Thymus (tissue), 11 donors: ENCODE measurements around the gene RAD1. TPM values are rescaled to one million over a fixed set of nuclear protein-coding genes. Genes with fewer than 3 reads are reported as not detected.

Source experiments
- DNase-seq, 9 donors: peaks; one replicate each; pipeline ENCODE4 v3.0.0-alpha.2; 2013; ENCODE audit warnings: low spot score in 9 of 9, low read depth in 6 of 9, missing footprints in 1 of 9
- H3K27ac ChIP-seq, 2 donors: one replicate each; pipeline ENCODE4 v1.5.1; 2013; ENCODE audit warnings: control low read depth in 1 of 2, low read depth in 1 of 2, low read length in 1 of 2, mild to moderate bottlenecking in 1 of 2, moderate library complexity in 1 of 2
- H3K27me3 ChIP-seq, 2 donors: one replicate each; pipeline ENCODE4 v1.5.1; 2013; ENCODE audit warnings: low read length in 1 of 2; ENCODE audit not compliant: control insufficient read depth in 2 of 2, insufficient read depth in 1 of 2
- H3K36me3 ChIP-seq, 2 donors: one replicate each; pipeline ENCODE4 v1.5.1; 2013; ENCODE audit warnings: low read length in 1 of 2, mild to moderate bottlenecking in 1 of 2, moderate library complexity in 1 of 2; ENCODE audit not compliant: control insufficient read depth in 2 of 2, insufficient read depth in 2 of 2
- H3K4me1 ChIP-seq, 2 donors: one replicate each; pipeline ENCODE4 v1.5.1; 2013; ENCODE audit warnings: low read length in 2 of 2; ENCODE audit not compliant: control insufficient read depth in 2 of 2, insufficient read depth in 2 of 2
- H3K4me3 ChIP-seq, 2 donors: one replicate each; pipeline ENCODE4 v1.5.1; 2013; ENCODE audit warnings: low read length in 2 of 2, control low read depth in 1 of 2, mild to moderate bottlenecking in 1 of 2
- H3K9me3 ChIP-seq, 2 donors: one replicate each; pipeline ENCODE4 v1.5.1; 2013; ENCODE audit warnings: low read length in 1 of 2, mild to moderate bottlenecking in 1 of 2; ENCODE audit not compliant: control insufficient read depth in 2 of 2, insufficient read depth in 1 of 2
- WGBS: extraction: QIAGEN DNeasy Blood & Tissue Kit; methylation state at CpG from one replicate; pipeline ENCODE4 v1.1.7; 2013; 5-methylcytosine and 5-hydroxymethylcytosine counted together
- polyA plus RNA-seq: library from polyadenylated mRNA; stranded (reverse); fragments of 200-250 nt; gene quantifications from one replicate; pipeline ENCODE4 v1.2.3, GENCODE V29; 2013
- total RNA-seq: library from RNA; stranded (reverse); fragments of 120-200 nt; gene quantifications from one replicate; pipeline ENCODE4 v1.2.4, GENCODE V29; 2013
- donor health status: healthy.

RAD1 gene
- total and polyA plus RNA-seq, 2 donors: 15.8 to 21.2 TPM

GRCh38 chr5:34889394-34889793, 25.9 kb downstream of the RAD1 start:
- 98% methylated on average over 1 of the region's 1 CpG for WGBS
- Histone ChIP-seq H3K27ac (no peak overlapping the region), H3K4me1 (no peaks in the 10 kb centered on the region), H3K4me3 (no peak overlapping the region), H3K9me3 (no peaks in the 10 kb centered on the region), H3K36me3 (no peaks in the 10 kb centered on the region), H3K27me3 (no peaks in the 10 kb centered on the region)
- no peak for DNase-seq

- DNase-seq: no peak
- no peaks in the 10 kb centered on the region for H3K9me3 ChIP-seq
- H3K27ac ChIP-seq: no peak overlapping the region
- H3K27me3 ChIP-seq: no peaks in the 10 kb centered on the region
- no peaks in the 10 kb centered on the region for H3K4me1 ChIP-seq
- H3K36me3 ChIP-seq: no peaks in the 10 kb centered on the region
- WGBS: 94% methylated on average over 3 of the region's 3 CpGs
- no peak overlapping the region for H3K4me3 ChIP-seq
These were observed 28.7 kb downstream of the RAD1 start for GRCh38 chr5:34886392-34887119.

GRCh38 chr5:34881246-34881645, 34.1 kb downstream of the RAD1 start:
- Histone ChIP-seq H3K36me3 (no peaks in the 10 kb centered on the region), H3K4me1 (no peaks in the 10 kb centered on the region), H3K4me3 (no peak overlapping the region), H3K27ac (no peak overlapping the region), H3K9me3 (no peaks in the 10 kb centered on the region), H3K27me3 (no peaks in the 10 kb centered on the region)
- no peak for DNase-seq

GRCh38 chr5:34876275-34876674, 39.0 kb downstream of the RAD1 start:
- no peak overlapping the region for H3K4me3 ChIP-seq
- no peak for DNase-seq
- no peaks in the 10 kb centered on the region for H3K9me3 ChIP-seq
- H3K4me1 ChIP-seq: no peaks in the 10 kb centered on the region
- no peaks in the 10 kb centered on the region for H3K27me3 ChIP-seq
- no peak overlapping the region for H3K27ac ChIP-seq
- H3K36me3 ChIP-seq: no peaks in the 10 kb centered on the region

- Histone ChIP-seq H3K4me3 (no peak overlapping the region), H3K27ac (no peak overlapping the region), H3K9me3 (no peaks in the 10 kb centered on the region), H3K36me3 (no peaks in the 10 kb centered on the region), H3K27me3 (no peaks in the 10 kb centered on the region), H3K4me1 (peaks cover 0 to 2% of the 10 kb centered on the region in 2 donors)
- no peak for DNase-seq
- 97% methylated on average over 2 of the region's 2 CpGs for WGBS
These were observed 44.9 kb downstream of the RAD1 start for GRCh38 chr5:34870382-34870781.

GRCh38 chr5:34869256-34869655, 46.0 kb downstream of the RAD1 start:
- no peak for DNase-seq
- H3K4me1 ChIP-seq: peaks cover 0 to 2% of the 10 kb centered on the region in 2 donors
- H3K27ac ChIP-seq: no peak overlapping the region
- H3K4me3 ChIP-seq: no peak overlapping the region
- 97% methylated on average over 1 of the region's 1 CpG for WGBS
- no peaks in the 10 kb centered on the region for H3K27me3 ChIP-seq
- no peaks in the 10 kb centered on the region for H3K36me3 ChIP-seq
- no peaks in the 10 kb centered on the region for H3K9me3 ChIP-seq

- no peak overlapping the region for H3K27ac ChIP-seq
- H3K36me3 ChIP-seq: no peaks in the 10 kb centered on the region
- no peak overlapping the region for H3K4me3 ChIP-seq
- no peak for DNase-seq
- H3K9me3 ChIP-seq: no peaks in the 10 kb centered on the region
- peaks cover 0 to 2% of the 10 kb centered on the region in 2 donors for H3K4me1 ChIP-seq
- 100% methylated on average over 1 of the region's 1 CpG for WGBS
- no peaks in the 10 kb centered on the region for H3K27me3 ChIP-seq
These were observed 46.5 kb downstream of the RAD1 start for GRCh38 chr5:34868791-34869190.

- no peak for DNase-seq
- Histone ChIP-seq H3K9me3 (no peaks in the 10 kb centered on the region), H3K4me1 (peaks cover 0 to 2% of the 10 kb centered on the region in 2 donors), H3K27me3 (no peaks in the 10 kb centered on the region), H3K36me3 (no peaks in the 10 kb centered on the region), H3K27ac (no peak overlapping the region), H3K4me3 (no peak overlapping the region)
- WGBS: 98% methylated on average over 3 of the region's 3 CpGs
These were observed 47.6 kb downstream of the RAD1 start for GRCh38 chr5:34867660-34868059.

- Histone ChIP-seq H3K4me3 (no peak overlapping the region), H3K27ac (no peak overlapping the region)
- WGBS: 88% methylated on average over 3 of the region's 3 CpGs
These were observed 48.3 kb downstream of the RAD1 start for GRCh38 chr5:34866989-34867471.

More at GRCh38 chr5:34866989-34867471, 48.3 kb downstream of the RAD1 start:
- Histone ChIP-seq H3K4me1 (peaks cover 0 to 2% of the 10 kb centered on the region in 2 donors), H3K27me3 (no peaks in the 10 kb centered on the region), H3K9me3 (no peaks in the 10 kb centered on the region), H3K36me3 (no peaks in the 10 kb centered on the region)
- DNase-seq: no peak
